GM12878 (cell line): Measurements from ENCODE around the gene SYCE3. TPM values are rescaled to one million over a fixed set of nuclear protein-coding genes. Genes with fewer than 3 reads are reported as not detected.
A peak's percentile ranks its signal among the peaks of the same experiment; 100 is the strongest.

ENCODE experiments used
- CBFB ChIP-seq: IDR thresholded peaks from 2 replicates; pipeline ENCODE4 v1.6.1; 2016; ENCODE audit warnings: antibody characterized with exemption, low read depth
- CEBPB ChIP-seq, 2 experiments: fragments of 150-350 bp in 1 of 2; IDR thresholded peaks; 2 replicates each; pipeline ENCODE4 v1.6.1; 2012 to 2014; ENCODE audit warnings: low read depth in 2 of 2, low read length in 2 of 2, borderline replicate concordance in 1 of 2, inconsistent platforms in 1 of 2
- CHD4 ChIP-seq: fragments of 200-600 bp; sonication (generic); IDR thresholded peaks from 2 replicates; pipeline ENCODE4 v1.6.1; 2016; ENCODE audit warnings: mild to moderate bottlenecking
- CREB1 ChIP-seq: IDR thresholded peaks from 2 replicates; pipeline ENCODE4 v1.6.1; 2012; ENCODE audit warnings: low read depth, mild to moderate bottlenecking, inconsistent platforms
- EZH2 ChIP-seq: IDR thresholded peaks from 2 replicates; pipeline ENCODE4 v1.6.1; 2012; ENCODE audit warnings: low read depth, mild to moderate bottlenecking, control low read depth, inconsistent platforms, low read length, borderline replicate concordance; ENCODE audit not compliant: control insufficient read depth
- GABPA ChIP-seq: IDR thresholded peaks from 2 replicates; pipeline ENCODE4 v1.6.1; 2014; ENCODE audit warnings: antibody characterized with exemption, low read depth, mild to moderate bottlenecking, inconsistent platforms
- IKZF1 ChIP-seq: fragments of 450-650 bp; conservative IDR thresholded peaks from 2 replicates; pipeline ENCODE4 v1.6.1; 2017; ENCODE audit warnings: antibody characterized with exemption, mild to moderate bottlenecking
- MTA3 ChIP-seq: IDR thresholded peaks from 2 replicates; pipeline ENCODE4 v1.6.1; 2012; ENCODE audit warnings: low read length, inconsistent platforms, borderline replicate concordance
- NR2F1 ChIP-seq: fragments of 450-650 bp; conservative IDR thresholded peaks from 2 replicates; pipeline ENCODE4 v1.6.1; 2017; ENCODE audit warnings: mild to moderate bottlenecking
- SMAD5 ChIP-seq: IDR thresholded peaks from 2 replicates; pipeline ENCODE4 v1.6.1; 2016; ENCODE audit warnings: antibody characterized with exemption, low read depth
- STAT1 ChIP-seq: fragments of 450-650 bp; conservative IDR thresholded peaks from 2 replicates; pipeline ENCODE4 v1.6.1; 2014; ENCODE audit warnings: antibody characterized with exemption, mild to moderate bottlenecking
- TARDBP ChIP-seq: IDR thresholded peaks from 2 replicates; pipeline ENCODE4 v1.6.1; 2016; ENCODE audit warnings: borderline replicate concordance
- polyA plus RNA-seq, 11 experiments: library from polyadenylated mRNA; depleted of rRNA in 4 of 11; unstranded in 6 of 11; stranded (reverse) in 5 of 11; fragments of >200 nt; fragmentation: Nextera tagmentation in 4 of 11; fragmentation: Illumina TruSeq in 1 of 11; extraction: Ambion mirVana in 4 of 11; extraction: Trizol in 1 of 11; gene quantifications; 1 replicate in 1 of 11; 2 replicates in 10 of 11; pipeline versions ENCODE4 v1.2.1 to v1.2.3, GENCODE V29; 2011 to 2016; ENCODE audit warnings: inconsistent platforms in 2 of 11, missing spikeins in 2 of 11, low read depth in 1 of 11
- total RNA-seq, 4 experiments: library from RNA; depleted of rRNA in 3 of 4; stranded (reverse); fragments of >200 nt in 3 of 4; fragmentation: Illumina TruSeq in 1 of 4; extraction: Trizol in 1 of 4; gene quantifications; 2 replicates each; pipeline versions ENCODE4 v1.2.1 to v1.2.3, GENCODE V29; 2013 to 2021
- TF ChIP-seq, protein P1 (sequence below): fragments of 450-650 bp; formaldehyde crosslinking; IDR thresholded peaks from 2 replicates; pipeline ENCODE4 v1.4.0; 2020; ENCODE audit warnings: mild to moderate bottlenecking, moderate library complexity
- TF ChIP-seq, protein P2 (sequence below): fragments of 450-650 bp; IDR thresholded peaks from 2 replicates; pipeline ENCODE4 v1.6.1; 2017; ENCODE audit warnings: mild to moderate bottlenecking, moderate library complexity
- TF ChIP-seq, protein P3 (sequence below): fragments of 450-650 bp; IDR thresholded peaks from 2 replicates; pipeline ENCODE4 v1.6.1; 2017; ENCODE audit warnings: antibody characterized with exemption, mild to moderate bottlenecking, moderate library complexity
- TF ChIP-seq, protein P4 (sequence below): fragments of 150-350 bp; IDR thresholded peaks from 2 replicates; pipeline ENCODE4 v1.6.1; 2016; ENCODE audit warnings: low read depth, low read length

Gene SYCE3
- total and polyA plus RNA-seq, 10 of the 15 experiments (the other 5 are each of a cell fraction or from before 2014, with no cell fraction given): 0.38 to 0.91 (median 0.76) TPM; not detected in 4

DNA sequence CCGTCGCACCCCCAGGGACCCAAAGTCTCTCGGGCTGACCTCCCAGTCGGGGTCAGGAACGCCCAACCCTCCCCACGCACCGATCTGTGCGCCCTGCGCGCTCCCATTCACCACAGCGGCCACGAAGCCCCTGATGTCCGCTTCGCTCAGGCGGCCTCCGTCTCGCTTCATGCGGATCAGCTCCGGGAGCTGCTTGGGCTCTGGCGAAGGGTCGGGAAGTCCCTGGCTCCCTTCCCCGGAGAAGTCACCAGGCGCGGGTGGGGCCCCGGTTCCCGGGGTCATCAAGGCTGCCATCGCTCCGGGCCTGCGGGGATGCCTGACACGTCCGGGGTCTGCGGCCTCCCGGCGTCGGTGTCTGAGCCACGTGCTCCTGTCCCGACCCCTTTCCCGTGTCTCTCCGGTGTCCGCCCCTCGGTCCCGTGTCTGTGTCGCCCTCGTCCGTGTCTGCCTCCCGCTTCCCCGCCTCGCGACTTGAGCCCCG is 33.3 kb downstream of the SYCE3 start (continued):
- TF ChIP-seq NR2F1 (peak; percentile 18; the same call in 1 of the 2 replicates), IKZF1 (no peak), MTA3 (no peak), GABPA (no peak), STAT1 (no peak), CREB1 (no peak), EZH2 (no peak), CEBPB (IDR thresholded peaks at IDR 0.05; ENCODE audit: borderline replicate concordance in 1 of 2, low read depth in 2 of 2, low read length in 2 of 2) (no peak), SMAD5 (no peak), TARDBP (no peak), CHD4 (no peak), CBFB (no peak)
- TF ChIP-seq, protein P1, sequence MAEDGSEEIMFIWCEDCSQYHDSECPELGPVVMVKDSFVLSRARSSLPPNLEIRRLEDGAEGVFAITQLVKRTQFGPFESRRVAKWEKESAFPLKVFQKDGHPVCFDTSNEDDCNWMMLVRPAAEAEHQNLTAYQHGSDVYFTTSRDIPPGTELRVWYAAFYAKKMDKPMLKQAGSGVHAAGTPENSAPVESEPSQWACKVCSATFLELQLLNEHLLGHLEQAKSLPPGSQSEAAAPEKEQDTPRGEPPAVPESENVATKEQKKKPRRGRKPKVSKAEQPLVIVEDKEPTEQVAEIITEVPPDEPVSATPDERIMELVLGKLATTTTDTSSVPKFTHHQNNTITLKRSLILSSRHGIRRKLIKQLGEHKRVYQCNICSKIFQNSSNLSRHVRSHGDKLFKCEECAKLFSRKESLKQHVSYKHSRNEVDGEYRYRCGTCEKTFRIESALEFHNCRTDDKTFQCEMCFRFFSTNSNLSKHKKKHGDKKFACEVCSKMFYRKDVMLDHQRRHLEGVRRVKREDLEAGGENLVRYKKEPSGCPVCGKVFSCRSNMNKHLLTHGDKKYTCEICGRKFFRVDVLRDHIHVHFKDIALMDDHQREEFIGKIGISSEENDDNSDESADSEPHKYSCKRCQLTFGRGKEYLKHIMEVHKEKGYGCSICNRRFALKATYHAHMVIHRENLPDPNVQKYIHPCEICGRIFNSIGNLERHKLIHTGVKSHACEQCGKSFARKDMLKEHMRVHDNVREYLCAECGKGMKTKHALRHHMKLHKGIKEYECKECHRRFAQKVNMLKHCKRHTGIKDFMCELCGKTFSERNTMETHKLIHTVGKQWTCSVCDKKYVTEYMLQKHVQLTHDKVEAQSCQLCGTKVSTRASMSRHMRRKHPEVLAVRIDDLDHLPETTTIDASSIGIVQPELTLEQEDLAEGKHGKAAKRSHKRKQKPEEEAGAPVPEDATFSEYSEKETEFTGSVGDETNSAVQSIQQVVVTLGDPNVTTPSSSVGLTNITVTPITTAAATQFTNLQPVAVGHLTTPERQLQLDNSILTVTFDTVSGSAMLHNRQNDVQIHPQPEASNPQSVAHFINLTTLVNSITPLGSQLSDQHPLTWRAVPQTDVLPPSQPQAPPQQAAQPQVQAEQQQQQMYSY: no peak
- TF ChIP-seq, protein P2, sequence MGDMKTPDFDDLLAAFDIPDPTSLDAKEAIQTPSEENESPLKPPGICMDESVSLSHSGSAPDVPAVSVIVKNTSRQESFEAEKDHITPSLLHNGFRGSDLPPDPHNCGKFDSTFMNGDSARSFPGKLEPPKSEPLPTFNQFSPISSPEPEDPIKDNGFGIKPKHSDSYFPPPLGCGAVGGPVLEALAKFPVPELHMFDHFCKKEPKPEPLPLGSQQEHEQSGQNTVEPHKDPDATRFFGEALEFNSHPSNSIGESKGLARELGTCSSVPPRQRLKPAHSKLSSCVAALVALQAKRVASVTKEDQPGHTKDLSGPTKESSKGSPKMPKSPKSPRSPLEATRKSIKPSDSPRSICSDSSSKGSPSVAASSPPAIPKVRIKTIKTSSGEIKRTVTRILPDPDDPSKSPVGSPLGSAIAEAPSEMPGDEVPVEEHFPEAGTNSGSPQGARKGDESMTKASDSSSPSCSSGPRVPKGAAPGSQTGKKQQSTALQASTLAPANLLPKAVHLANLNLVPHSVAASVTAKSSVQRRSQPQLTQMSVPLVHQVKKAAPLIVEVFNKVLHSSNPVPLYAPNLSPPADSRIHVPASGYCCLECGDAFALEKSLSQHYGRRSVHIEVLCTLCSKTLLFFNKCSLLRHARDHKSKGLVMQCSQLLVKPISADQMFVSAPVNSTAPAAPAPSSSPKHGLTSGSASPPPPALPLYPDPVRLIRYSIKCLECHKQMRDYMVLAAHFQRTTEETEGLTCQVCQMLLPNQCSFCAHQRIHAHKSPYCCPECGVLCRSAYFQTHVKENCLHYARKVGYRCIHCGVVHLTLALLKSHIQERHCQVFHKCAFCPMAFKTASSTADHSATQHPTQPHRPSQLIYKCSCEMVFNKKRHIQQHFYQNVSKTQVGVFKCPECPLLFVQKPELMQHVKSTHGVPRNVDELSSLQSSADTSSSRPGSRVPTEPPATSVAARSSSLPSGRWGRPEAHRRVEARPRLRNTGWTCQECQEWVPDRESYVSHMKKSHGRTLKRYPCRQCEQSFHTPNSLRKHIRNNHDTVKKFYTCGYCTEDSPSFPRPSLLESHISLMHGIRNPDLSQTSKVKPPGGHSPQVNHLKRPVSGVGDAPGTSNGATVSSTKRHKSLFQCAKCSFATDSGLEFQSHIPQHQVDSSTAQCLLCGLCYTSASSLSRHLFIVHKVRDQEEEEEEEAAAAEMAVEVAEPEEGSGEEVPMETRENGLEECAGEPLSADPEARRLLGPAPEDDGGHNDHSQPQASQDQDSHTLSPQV: no peak
- TF ChIP-seq, protein P3, sequence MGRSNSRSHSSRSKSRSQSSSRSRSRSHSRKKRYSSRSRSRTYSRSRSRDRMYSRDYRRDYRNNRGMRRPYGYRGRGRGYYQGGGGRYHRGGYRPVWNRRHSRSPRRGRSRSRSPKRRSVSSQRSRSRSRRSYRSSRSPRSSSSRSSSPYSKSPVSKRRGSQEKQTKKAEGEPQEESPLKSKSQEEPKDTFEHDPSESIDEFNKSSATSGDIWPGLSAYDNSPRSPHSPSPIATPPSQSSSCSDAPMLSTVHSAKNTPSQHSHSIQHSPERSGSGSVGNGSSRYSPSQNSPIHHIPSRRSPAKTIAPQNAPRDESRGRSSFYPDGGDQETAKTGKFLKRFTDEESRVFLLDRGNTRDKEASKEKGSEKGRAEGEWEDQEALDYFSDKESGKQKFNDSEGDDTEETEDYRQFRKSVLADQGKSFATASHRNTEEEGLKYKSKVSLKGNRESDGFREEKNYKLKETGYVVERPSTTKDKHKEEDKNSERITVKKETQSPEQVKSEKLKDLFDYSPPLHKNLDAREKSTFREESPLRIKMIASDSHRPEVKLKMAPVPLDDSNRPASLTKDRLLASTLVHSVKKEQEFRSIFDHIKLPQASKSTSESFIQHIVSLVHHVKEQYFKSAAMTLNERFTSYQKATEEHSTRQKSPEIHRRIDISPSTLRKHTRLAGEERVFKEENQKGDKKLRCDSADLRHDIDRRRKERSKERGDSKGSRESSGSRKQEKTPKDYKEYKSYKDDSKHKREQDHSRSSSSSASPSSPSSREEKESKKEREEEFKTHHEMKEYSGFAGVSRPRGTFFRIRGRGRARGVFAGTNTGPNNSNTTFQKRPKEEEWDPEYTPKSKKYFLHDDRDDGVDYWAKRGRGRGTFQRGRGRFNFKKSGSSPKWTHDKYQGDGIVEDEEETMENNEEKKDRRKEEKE: no peak
- TF ChIP-seq, protein P4, sequence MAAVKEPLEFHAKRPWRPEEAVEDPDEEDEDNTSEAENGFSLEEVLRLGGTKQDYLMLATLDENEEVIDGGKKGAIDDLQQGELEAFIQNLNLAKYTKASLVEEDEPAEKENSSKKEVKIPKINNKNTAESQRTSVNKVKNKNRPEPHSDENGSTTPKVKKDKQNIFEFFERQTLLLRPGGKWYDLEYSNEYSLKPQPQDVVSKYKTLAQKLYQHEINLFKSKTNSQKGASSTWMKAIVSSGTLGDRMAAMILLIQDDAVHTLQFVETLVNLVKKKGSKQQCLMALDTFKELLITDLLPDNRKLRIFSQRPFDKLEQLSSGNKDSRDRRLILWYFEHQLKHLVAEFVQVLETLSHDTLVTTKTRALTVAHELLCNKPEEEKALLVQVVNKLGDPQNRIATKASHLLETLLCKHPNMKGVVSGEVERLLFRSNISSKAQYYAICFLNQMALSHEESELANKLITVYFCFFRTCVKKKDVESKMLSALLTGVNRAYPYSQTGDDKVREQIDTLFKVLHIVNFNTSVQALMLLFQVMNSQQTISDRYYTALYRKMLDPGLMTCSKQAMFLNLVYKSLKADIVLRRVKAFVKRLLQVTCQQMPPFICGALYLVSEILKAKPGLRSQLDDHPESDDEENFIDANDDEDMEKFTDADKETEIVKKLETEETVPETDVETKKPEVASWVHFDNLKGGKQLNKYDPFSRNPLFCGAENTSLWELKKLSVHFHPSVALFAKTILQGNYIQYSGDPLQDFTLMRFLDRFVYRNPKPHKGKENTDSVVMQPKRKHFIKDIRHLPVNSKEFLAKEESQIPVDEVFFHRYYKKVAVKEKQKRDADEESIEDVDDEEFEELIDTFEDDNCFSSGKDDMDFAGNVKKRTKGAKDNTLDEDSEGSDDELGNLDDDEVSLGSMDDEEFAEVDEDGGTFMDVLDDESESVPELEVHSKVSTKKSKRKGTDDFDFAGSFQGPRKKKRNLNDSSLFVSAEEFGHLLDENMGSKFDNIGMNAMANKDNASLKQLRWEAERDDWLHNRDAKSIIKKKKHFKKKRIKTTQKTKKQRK: no peak
